GM06990 (cell line): ENCODE measurements around the gene RXRA.

Source experiments
- DNase-seq: peaks from one replicate; pipeline ENCODE4 v3.0.0-alpha.2; 2011; ENCODE audit not compliant: insufficient read length; ENCODE audit errors: extremely low read depth
- H3K27me3 ChIP-seq: replicated peaks from 2 replicates; pipeline ENCODE4 v1.6.0; 2011; ENCODE audit warnings: low read length; ENCODE audit not compliant: control insufficient read depth, insufficient read depth
- H3K36me3 ChIP-seq: 2 replicates; pipeline ENCODE4 v1.5.1; 2011; ENCODE audit warnings: low read length; ENCODE audit not compliant: control insufficient read depth, insufficient read depth
- H3K4me3 ChIP-seq: replicated peaks from 2 replicates; pipeline ENCODE4 v1.5.1; 2011; ENCODE audit warnings: low read depth, mild to moderate bottlenecking, control low read depth, low read length
- CTCF ChIP-seq: IDR thresholded peaks from 2 replicates; pipeline ENCODE4 v1.5.1; 2011; ENCODE audit warnings: low read length, control low read depth, mild to moderate bottlenecking, inconsistent platforms; ENCODE audit not compliant: insufficient read depth, poor library complexity, severe bottlenecking

RXRA gene

GRCh38 chr9:134348404-134349155 is 22.3 kb downstream of the RXRA start:
- H3K27me3 ChIP-seq, result peaks cover 1% of the 10 kb centered on the region
- DNase-seq, result no peak
- TF ChIP-seq CTCF, result no peak
- no peak overlapping the region for H3K4me3 ChIP-seq
- no peaks in the 10 kb centered on the region for H3K36me3 ChIP-seq

- Histone ChIP-seq H3K4me3 (no peak overlapping the region), H3K27me3 (peaks cover 1% of the 10 kb centered on the region), H3K36me3 (no peaks in the 10 kb centered on the region)
- TF ChIP-seq CTCF, result no peak
- no peak for DNase-seq
Measured at GRCh38 chr9:134349936-134350335, 23.7 kb downstream of the RXRA start.

GRCh38 chr9:134350416-134350994 is 24.2 kb downstream of the RXRA start:
- H3K4me3 ChIP-seq, result no peak overlapping the region
- no peaks in the 10 kb centered on the region for H3K36me3 ChIP-seq
- H3K27me3 ChIP-seq, result peaks cover 1% of the 10 kb centered on the region
- DNase-seq, result no peak
- no peak for TF ChIP-seq CTCF

GRCh38 chr9:134351606-134352176 is 25.4 kb downstream of the RXRA start:
- DNase-seq, result no peak
- H3K36me3 ChIP-seq, result no peaks in the 10 kb centered on the region
- H3K4me3 ChIP-seq, result no peak overlapping the region
- no peak for TF ChIP-seq CTCF
- H3K27me3 ChIP-seq, result peaks cover 1% of the 10 kb centered on the region

GRCh38 chr9:134352247-134352933 is 26.1 kb downstream of the RXRA start:
- Histone ChIP-seq H3K36me3 (no peaks in the 10 kb centered on the region), H3K4me3 (no peak overlapping the region), H3K27me3 (peaks cover 1% of the 10 kb centered on the region)
- no peak for TF ChIP-seq CTCF
- DNase-seq, result no peak
